Upper lobe of right lung (tissue), 1 donor: ENCODE measurements around the gene PRR33. TPM values are rescaled to one million over a fixed set of nuclear protein-coding genes. Genes with fewer than 3 reads are reported as not detected.
A peak's percentile ranks its signal among the peaks of the same experiment; 100 is the strongest.

Experiments
- ATAC-seq: fragments of 200-7000 bp; cut with Tn5 transposase; one replicate; pipeline ENCODE4 v1.9.1; 2020; ENCODE audit warnings: mild to moderate bottlenecking, moderate library complexity
- DNase-seq: peaks from one replicate; pipeline ENCODE4 v3.0.0-alpha.2; 2020
- H3K27ac ChIP-seq: fragments of 200-600 bp; one replicate; pipeline ENCODE4 v1.8.0; 2022
- H3K27me3 ChIP-seq: fragments of 200-600 bp; one replicate; pipeline ENCODE4 v1.8.0; 2022; ENCODE audit warnings: mild to moderate bottlenecking
- H3K36me3 ChIP-seq: fragments of 200-600 bp; one replicate; pipeline ENCODE4 v1.8.0; 2022
- H3K4me1 ChIP-seq: fragments of 200-600 bp; one replicate; pipeline ENCODE4 v1.8.0; 2022
- H3K4me3 ChIP-seq: fragments of 200-600 bp; one replicate; pipeline ENCODE4 v1.8.0; 2022; ENCODE audit warnings: mild to moderate bottlenecking
- H3K9me3 ChIP-seq: fragments of 200-600 bp; one replicate; pipeline ENCODE4 v1.8.0; 2022
- intact Hi-C: fragments of 100-400 bp; cut with DNase I; formaldehyde crosslinking; loops from one replicate; pipeline ENCODE4 v1.11.0; 2022
- total RNA-seq: library from RNA; stranded (reverse); fragmentation: NEBNext Ultra II Directional; extraction: Animal tissue kit (Norgen Biotek cat#: 25700); gene quantifications from one replicate; pipeline ENCODE4 v1.2.1, GENCODE V29; 2021
- TF ChIP-seq, protein P1 (sequence below): fragments of 200-600 bp; IDR thresholded peaks from one replicate; pipeline ENCODE4 v1.8.0; 2022; ENCODE audit warnings: antibody characterized with exemption
- donor health status: DM: no; HTN: yes; CAD: no; lungs with severe emphysema.

The PRR33 gene
- total RNA-seq, 1 donor from 2014 or later, result not detected

GRCh38 chr11:1864831-1865665 lies 26.6 kb downstream of the PRR33 start:
- peaks cover 18% of the 10 kb centered on the region for H3K4me1 ChIP-seq

DNA sequence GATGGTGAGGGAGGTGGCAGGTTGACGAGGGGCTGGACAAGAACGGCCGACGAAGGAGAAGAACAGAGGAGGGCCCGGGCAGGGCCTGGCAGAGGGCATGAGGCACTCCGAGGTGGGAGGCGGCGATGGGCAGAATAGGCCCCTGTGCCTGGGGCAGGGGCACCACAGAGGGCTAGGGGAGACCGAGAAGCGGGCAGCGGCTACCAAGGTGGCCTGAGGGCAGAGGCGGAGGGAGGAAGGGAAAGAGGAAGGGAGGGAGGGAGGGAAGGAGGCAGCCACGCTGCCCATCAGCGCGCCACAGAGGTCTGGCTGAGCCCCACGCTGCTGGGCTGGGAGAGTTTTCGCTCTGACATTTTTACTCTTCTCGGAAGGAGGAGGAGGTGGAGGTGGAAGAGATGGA lies 27.5 kb downstream of the PRR33 start:
- peaks cover 8% of the 10 kb centered on the region for H3K27me3 ChIP-seq
- H3K9me3 ChIP-seq, result no peaks in the 10 kb centered on the region
- no peak for ATAC-seq
- H3K4me3 ChIP-seq, result no peak overlapping the region
- DNase-seq, result no peak
- no peaks in the 10 kb centered on the region for H3K36me3 ChIP-seq
- no peak overlapping the region for H3K27ac ChIP-seq
- TF ChIP-seq, protein P1, sequence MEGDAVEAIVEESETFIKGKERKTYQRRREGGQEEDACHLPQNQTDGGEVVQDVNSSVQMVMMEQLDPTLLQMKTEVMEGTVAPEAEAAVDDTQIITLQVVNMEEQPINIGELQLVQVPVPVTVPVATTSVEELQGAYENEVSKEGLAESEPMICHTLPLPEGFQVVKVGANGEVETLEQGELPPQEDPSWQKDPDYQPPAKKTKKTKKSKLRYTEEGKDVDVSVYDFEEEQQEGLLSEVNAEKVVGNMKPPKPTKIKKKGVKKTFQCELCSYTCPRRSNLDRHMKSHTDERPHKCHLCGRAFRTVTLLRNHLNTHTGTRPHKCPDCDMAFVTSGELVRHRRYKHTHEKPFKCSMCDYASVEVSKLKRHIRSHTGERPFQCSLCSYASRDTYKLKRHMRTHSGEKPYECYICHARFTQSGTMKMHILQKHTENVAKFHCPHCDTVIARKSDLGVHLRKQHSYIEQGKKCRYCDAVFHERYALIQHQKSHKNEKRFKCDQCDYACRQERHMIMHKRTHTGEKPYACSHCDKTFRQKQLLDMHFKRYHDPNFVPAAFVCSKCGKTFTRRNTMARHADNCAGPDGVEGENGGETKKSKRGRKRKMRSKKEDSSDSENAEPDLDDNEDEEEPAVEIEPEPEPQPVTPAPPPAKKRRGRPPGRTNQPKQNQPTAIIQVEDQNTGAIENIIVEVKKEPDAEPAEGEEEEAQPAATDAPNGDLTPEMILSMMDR, result no peak
- intact Hi-C loops, result no loop called here
- H3K4me1 ChIP-seq, result peaks cover 18% of the 10 kb centered on the region

More at GRCh38 chr11:1864831-1865665, 26.6 kb downstream of the PRR33 start:
- Histone ChIP-seq H3K27me3 (peaks cover 16% of the 10 kb centered on the region), H3K9me3 (no peaks in the 10 kb centered on the region), H3K27ac (no peak overlapping the region), H3K36me3 (no peaks in the 10 kb centered on the region), H3K4me3 (no peak overlapping the region)
- no peak for DNase-seq
- ATAC-seq, result no peak
- TF ChIP-seq, protein P1, result no peak
- intact Hi-C loops, result no loop called here

- H3K27me3 ChIP-seq, result peaks cover 2% of the 10 kb centered on the region
- intact Hi-C loops, result no loop called here
- DNase-seq, result peak; percentile 82
- TF ChIP-seq, protein P1, result no peak
- peak; percentile 88 for ATAC-seq
- peaks cover 18% of the 10 kb centered on the region for H3K4me1 ChIP-seq
- H3K36me3 ChIP-seq, result no peaks in the 10 kb centered on the region
- H3K27ac ChIP-seq, result no peak overlapping the region
- H3K9me3 ChIP-seq, result no peaks in the 10 kb centered on the region
- H3K4me3 ChIP-seq, result no peak overlapping the region
Observed at GRCh38 chr11:1863352-1864216, 28.1 kb downstream of the PRR33 start.

DNA sequence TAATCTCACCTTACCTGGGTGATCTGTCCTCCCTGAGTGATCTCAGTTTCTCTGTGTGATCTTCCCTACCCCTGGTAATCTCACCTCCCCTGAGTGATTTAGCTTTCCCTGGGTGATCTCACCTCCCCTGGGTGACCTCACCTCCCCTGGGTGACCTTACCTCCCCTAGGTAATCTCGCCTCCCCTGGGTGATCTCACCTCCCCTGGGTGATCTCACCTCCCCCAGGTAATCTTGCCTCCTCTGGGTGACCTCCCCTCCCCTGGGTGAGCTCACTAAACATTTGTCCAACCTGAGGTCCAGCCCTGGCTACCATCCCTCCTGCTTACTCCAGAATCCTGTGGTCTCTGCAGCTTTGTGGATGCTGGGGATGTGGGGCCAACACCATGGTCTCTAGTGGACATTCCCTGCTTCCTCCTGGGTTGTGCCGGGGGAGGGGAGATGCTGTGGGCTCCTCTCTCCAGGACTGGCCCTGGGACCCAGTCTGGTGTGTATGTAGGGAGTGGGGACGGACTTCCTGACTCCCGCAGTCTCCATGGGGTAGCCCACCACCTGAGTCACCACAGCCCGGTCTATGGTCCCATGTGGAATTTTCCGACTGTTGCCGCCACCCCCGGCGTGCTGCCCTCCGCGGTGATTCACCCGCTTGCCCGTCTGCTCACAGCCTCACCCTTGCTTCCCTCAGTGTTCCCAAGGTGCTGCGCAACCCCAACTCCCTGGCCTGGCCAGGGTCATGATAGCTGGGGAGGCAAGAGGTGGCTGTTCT lies 28.9 kb downstream of the PRR33 start:
- no peak overlapping the region for H3K27ac ChIP-seq
- intact Hi-C loops, result no loop called here
- ATAC-seq, result peak; percentile 1

More for the DNA sequence above, 28.9 kb downstream of the PRR33 start:
- peaks cover 18% of the 10 kb centered on the region for H3K4me1 ChIP-seq
- H3K36me3 ChIP-seq, result no peaks in the 10 kb centered on the region
- H3K4me3 ChIP-seq, result no peak overlapping the region
- H3K9me3 ChIP-seq, result no peaks in the 10 kb centered on the region
- H3K27me3 ChIP-seq, result no peaks in the 10 kb centered on the region
- TF ChIP-seq, protein P1, result no peak
- DNase-seq, result no peak
